Type B pancreatic cell (in vitro differentiated cells): ENCODE results near the gene FAM78A. TPM values are rescaled to one million over a fixed set of nuclear protein-coding genes. Genes with fewer than 3 reads are reported as not detected.
A peak's percentile ranks its signal among the peaks of the same experiment; 100 is the strongest.

Experiments
- DNase-seq: peaks from one replicate; pipeline ENCODE4 v3.0.0; 2021; ENCODE audit warnings: mixed read lengths; ENCODE audit not compliant: unreplicated experiment; ENCODE audit errors: extremely low spot score
- H3K27ac Mint-ChIP-seq: 2 replicates; pipeline ENCODE4 v1.8.0; 2021; ENCODE audit warnings: mild to moderate bottlenecking, mixed read lengths
- H3K27me3 Mint-ChIP-seq: 2 replicates; pipeline ENCODE4 v1.8.0; 2021; ENCODE audit warnings: mixed read lengths
- H3K36me3 Mint-ChIP-seq: 2 replicates; pipeline ENCODE4 v1.8.0; 2021; ENCODE audit warnings: mixed read lengths
- H3K4me1 Mint-ChIP-seq: one replicate; pipeline ENCODE4 v1.8.0; 2021; ENCODE audit warnings: mixed read lengths; ENCODE audit not compliant: unreplicated experiment
- H3K4me3 Mint-ChIP-seq: 2 replicates; pipeline ENCODE4 v1.8.0; 2021; ENCODE audit warnings: mild to moderate bottlenecking, mixed read lengths
- H3K9me3 Mint-ChIP-seq: 2 replicates; pipeline ENCODE4 v1.8.0; 2021; ENCODE audit warnings: mixed read lengths
- CTCF ChIP-seq: fragments of 200-600 bp; sonication (generic); conservative IDR thresholded peaks from 2 replicates; pipeline ENCODE4 v1.5.0; 2021; ENCODE audit warnings: antibody characterized with exemption, mild to moderate bottlenecking
- total RNA-seq: library from RNA; stranded (reverse); gene quantifications from 2 replicates; pipeline ENCODE4 v1.2.1, GENCODE V29; 2021; ENCODE audit warnings: low replicate concordance

FAM78A gene
- total RNA-seq, 1 donor from 2014 or later: 1.9 TPM

- Mint-ChIP-seq H3K36me3 (no peaks in the 10 kb centered on the region), H3K9me3 (no peaks in the 10 kb centered on the region), H3K4me3 (peak overlapping the region; percentile 34), H3K4me1 (peaks cover 7% of the 10 kb centered on the region), H3K27me3 (peaks cover 63% of the 10 kb centered on the region), H3K27ac (no peak overlapping the region)
- no peak for TF ChIP-seq CTCF
- no peak for DNase-seq
Observed at GRCh38 chr9:131280660-131281059, 4.3 kb upstream of the FAM78A start.

GRCh38 chr9:131279863-131280570 is 3.7 kb upstream of the FAM78A start:
- no peak overlapping the region for H3K4me3 Mint-ChIP-seq
- H3K4me1 Mint-ChIP-seq: peaks cover 7% of the 10 kb centered on the region
- no peaks in the 10 kb centered on the region for H3K9me3 Mint-ChIP-seq
- H3K27me3 Mint-ChIP-seq: peaks cover 69% of the 10 kb centered on the region
- DNase-seq: no peak
- TF ChIP-seq CTCF: no peak
- no peak overlapping the region for H3K27ac Mint-ChIP-seq
- no peaks in the 10 kb centered on the region for H3K36me3 Mint-ChIP-seq

GRCh38 chr9:131279196-131279862 is 3.0 kb upstream of the FAM78A start:
- H3K27me3 Mint-ChIP-seq: peaks cover 71% of the 10 kb centered on the region
- no peak for TF ChIP-seq CTCF
- no peak overlapping the region for H3K27ac Mint-ChIP-seq
- peaks cover 7% of the 10 kb centered on the region for H3K4me1 Mint-ChIP-seq
- H3K36me3 Mint-ChIP-seq: no peaks in the 10 kb centered on the region
- DNase-seq: no peak
- H3K4me3 Mint-ChIP-seq: peak overlapping the region; percentile 54
- H3K9me3 Mint-ChIP-seq: no peaks in the 10 kb centered on the region

- Mint-ChIP-seq H3K4me1 (peaks cover 7% of the 10 kb centered on the region), H3K27me3 (peaks cover 71% of the 10 kb centered on the region), H3K27ac (no peak overlapping the region), H3K36me3 (no peaks in the 10 kb centered on the region), H3K4me3 (peak overlapping the region; percentile 54), H3K9me3 (no peaks in the 10 kb centered on the region)
- DNase-seq: no peak
- TF ChIP-seq CTCF: no peak
Observed at GRCh38 chr9:131278702-131279111, 2.4 kb upstream of the FAM78A start.

- peak overlapping the region; percentile 85 for H3K4me3 Mint-ChIP-seq
- no peak overlapping the region for H3K27ac Mint-ChIP-seq
- peaks cover 7% of the 10 kb centered on the region for H3K4me1 Mint-ChIP-seq
- no peaks in the 10 kb centered on the region for H3K9me3 Mint-ChIP-seq
- H3K27me3 Mint-ChIP-seq: peaks cover 68% of the 10 kb centered on the region
- TF ChIP-seq CTCF: no peak
- no peaks in the 10 kb centered on the region for H3K36me3 Mint-ChIP-seq
- DNase-seq: no peak
Observed at GRCh38 chr9:131277910-131278701, 1.8 kb upstream of the FAM78A start.
